Esophagus squamous epithelium (tissue), 5 donors: ENCODE results near the gene TLE5. TPM values are rescaled to one million over a fixed set of nuclear protein-coding genes. Genes with fewer than 3 reads are reported as not detected.

ENCODE experiments used
- DNase-seq: peaks from one replicate; lab custom pipeline; 2025; lab: John Stamatoyannopoulos, UW
- H3K27ac ChIP-seq, 4 donors: fragments of 200-600 bp; sonication (generic); one replicate each; pipeline ENCODE4 v1.5.1; 2016 to 2019; ENCODE audit warnings: mild to moderate bottlenecking in 1 of 4
- H3K27me3 ChIP-seq, 4 donors: fragments of 200-600 bp; sonication (generic); 1 replicate in 3 of 4; 2 replicates in 1 of 4; pipeline versions ENCODE4 v1.5.1 to v1.6.0; 2017 to 2021; ENCODE audit warnings: antibody characterized with exemption in 1 of 4
- H3K36me3 ChIP-seq, 3 donors: fragments of 200-600 bp; sonication (generic); one replicate each; pipeline ENCODE4 v1.5.1; 2016 to 2019
- H3K4me1 ChIP-seq, 3 donors: fragments of 200-600 bp; sonication (generic); one replicate each; pipeline ENCODE4 v1.5.1; 2017 to 2019
- H3K4me3 ChIP-seq, 4 donors: fragments of 200-600 bp; sonication (generic); 1 replicate in 3 of 4; 2 replicates in 1 of 4; pipeline ENCODE4 v1.5.1; 2016 to 2019; ENCODE audit warnings: mild to moderate bottlenecking in 2 of 4, moderate library complexity in 1 of 4
- H3K9me3 ChIP-seq, 3 donors: fragments of 200-600 bp; sonication (generic); one replicate each; pipeline ENCODE4 v1.5.1; 2016 to 2019
- CTCF ChIP-seq, 6 experiments: fragments of 450-650 bp in 4 of 6; fragments of 200-600 bp in 2 of 6; sonication (generic) in 2 of 6; IDR thresholded peaks; one replicate each; pipeline ENCODE4 v1.5.1; 2016 to 2019; ENCODE audit warnings: antibody characterized with exemption in 6 of 6, mild to moderate bottlenecking in 4 of 6, moderate library complexity in 4 of 6
- POLR2A ChIP-seq, 4 donors: fragments of 450-650 bp; IDR thresholded peaks; one replicate each; pipeline ENCODE4 v1.6.1; 2017; ENCODE audit warnings: antibody characterized with exemption in 4 of 4, mild to moderate bottlenecking in 4 of 4, moderate library complexity in 3 of 4
- WGBS, 2 donors: methylation state at CpG; one replicate each; pipeline ENCODE4 v1.1.5; 2018; 5-methylcytosine and 5-hydroxymethylcytosine counted together
- intact Hi-C: fragments of 100-400 bp; cut with DNase I; formaldehyde crosslinking; loops from one replicate; pipeline ENCODE4 v1.15.0; 2022
- total RNA-seq, 4 donors: library from RNA; depleted of rRNA; stranded (reverse); fragments of >200 nt; gene quantifications; one replicate each; pipeline ENCODE4 v1.1.0, GENCODE V29; 2016
- donor health status: DM: yes; HTN: yes; CAD: no.

TLE5 gene
- total RNA-seq, 4 donors from 2014 or later, result 141 to 433 (median 298) TPM

- intact Hi-C loops, result no loop called here
- H3K27ac ChIP-seq, result no peak overlapping the region
- DNase-seq, result no peak
- H3K4me3 ChIP-seq, result no peak overlapping the region
- no peaks in the 10 kb centered on the region for H3K27me3 ChIP-seq
- WGBS, 2 donors, result 67 to 73% methylated on average over 1 to 4 of the region's 21 CpGs
- no peak for TF ChIP-seq POLR2A (IDR thresholded peaks at IDR 0.05)
- TF ChIP-seq CTCF (IDR thresholded peaks at IDR 0.05), result no peak
- no peaks in the 10 kb centered on the region for H3K9me3 ChIP-seq
- H3K4me1 ChIP-seq, result peaks cover 1 to 20% (median 5%) of the 10 kb centered on the region in 3 donors
- H3K36me3 ChIP-seq, result no peaks in the 10 kb centered on the region
Measured at GRCh38 chr19:3068071-3068470, 5.8 kb upstream of the TLE5 start.

GRCh38 chr19:3067563-3067962 is 5.3 kb upstream of the TLE5 start:
- Histone ChIP-seq H3K4me1 (peaks cover 5 to 25% (median 10%) of the 10 kb centered on the region in 3 donors), H3K27me3 (no peaks in the 10 kb centered on the region), H3K4me3 (no peak overlapping the region), H3K9me3 (no peaks in the 10 kb centered on the region), H3K36me3 (no peaks in the 10 kb centered on the region), H3K27ac (no peak overlapping the region)
- 79 to 81% methylated on average over 5 to 6 of the region's 9 CpGs for WGBS, 2 donors
- TF ChIP-seq CTCF (IDR thresholded peaks at IDR 0.05) (no peak), POLR2A (IDR thresholded peaks at IDR 0.05) (no peak)
- DNase-seq, result no peak
- intact Hi-C loops, result no loop called here

GRCh38 chr19:3066482-3067049 is 4.3 kb upstream of the TLE5 start:
- no peaks in the 10 kb centered on the region for H3K9me3 ChIP-seq
- H3K36me3 ChIP-seq, result no peaks in the 10 kb centered on the region
- 88 to 92% methylated on average over 15 of the region's 16 CpGs for WGBS, 2 donors
- H3K27me3 ChIP-seq, result no peaks in the 10 kb centered on the region
- no peak overlapping the region for H3K4me3 ChIP-seq
- no peak overlapping the region for H3K27ac ChIP-seq
- H3K4me1 ChIP-seq, result peaks cover 5 to 25% (median 10%) of the 10 kb centered on the region in 3 donors
- no peak for DNase-seq
- no peak for TF ChIP-seq CTCF (IDR thresholded peaks at IDR 0.05)
- no peak for TF ChIP-seq POLR2A (IDR thresholded peaks at IDR 0.05)
- intact Hi-C loops, result no loop called here

- H3K36me3 ChIP-seq, result no peaks in the 10 kb centered on the region
- H3K4me1 ChIP-seq, result peaks cover 5 to 32% (median 13%) of the 10 kb centered on the region in 3 donors
- H3K27me3 ChIP-seq, result no peaks in the 10 kb centered on the region
- intact Hi-C loops, result no loop called here
- H3K4me3 ChIP-seq, result no peak overlapping the region
- no peak for DNase-seq
- no peaks in the 10 kb centered on the region for H3K9me3 ChIP-seq
- peak overlapping the region in 2 of 4 donors; percentile 13 to 34 for H3K27ac ChIP-seq
- 46 to 79% methylated on average over 5 to 8 of the region's 15 CpGs for WGBS, 2 donors
- no peak for TF ChIP-seq POLR2A (IDR thresholded peaks at IDR 0.05)
- TF ChIP-seq CTCF (IDR thresholded peaks at IDR 0.05), result no peak
Measured at GRCh38 chr19:3065675-3066357, 3.5 kb upstream of the TLE5 start.

GRCh38 chr19:3064011-3064330 is 1.7 kb upstream of the TLE5 start:
- 90 to 100% methylated on average over 2 to 6 of the region's 7 CpGs for WGBS, 2 donors
- no peak for DNase-seq
- Histone ChIP-seq H3K4me3 (no peak overlapping the region), H3K36me3 (peaks cover 0 to 12% (median under 1%) of the 10 kb centered on the region in 3 donors), H3K4me1 (peaks cover 17 to 50% (median 28%) of the 10 kb centered on the region in 3 donors), H3K9me3 (no peaks in the 10 kb centered on the region), H3K27me3 (no peaks in the 10 kb centered on the region), H3K27ac (peak overlapping the region in 2 of 4 donors; percentile 99 to 100)
- intact Hi-C loops, result no loop called here
- no peak for TF ChIP-seq POLR2A (IDR thresholded peaks at IDR 0.05)
- no peak for TF ChIP-seq CTCF (IDR thresholded peaks at IDR 0.05)
